Smooth muscle cell (in vitro differentiated cells): ENCODE results near the gene SSBP3. TPM values are rescaled to one million over a fixed set of nuclear protein-coding genes. Genes with fewer than 3 reads are reported as not detected.

ENCODE experiments used
- DNase-seq: peaks from one replicate; lab custom pipeline; 2025; ENCODE audit not compliant: unreplicated experiment; lab: John Stamatoyannopoulos, UW
- H2AFZ ChIP-seq: fragments of 200-600 bp; sonication (generic); 2 replicates; pipeline ENCODE4 v1.6.0; 2016; ENCODE audit warnings: antibody characterized with exemption, low read depth, mild to moderate bottlenecking
- H3F3A ChIP-seq: fragments of 200-600 bp; sonication (generic); 2 replicates; pipeline ENCODE4 v1.6.0; 2017; ENCODE audit warnings: antibody characterized with exemption, low read depth
- H3K27ac ChIP-seq: fragments of 200-600 bp; sonication (generic); 2 replicates; pipeline ENCODE4 v1.5.1; 2016; ENCODE audit warnings: low read depth, mild to moderate bottlenecking
- H3K27me3 ChIP-seq: fragments of 200-600 bp; sonication (generic); 2 replicates; pipeline ENCODE4 v1.6.1; 2016; ENCODE audit warnings: low read depth, mild to moderate bottlenecking
- H3K36me3 ChIP-seq: fragments of 200-600 bp; sonication (generic); 2 replicates; pipeline ENCODE4 v1.5.1; 2016; ENCODE audit warnings: low read depth
- H3K4me1 ChIP-seq: fragments of 200-600 bp; sonication (generic); 2 replicates; pipeline ENCODE4 v1.5.1; 2016; ENCODE audit warnings: low read depth
- H3K4me2 ChIP-seq: fragments of 200-600 bp; sonication (generic); 2 replicates; pipeline ENCODE4 v1.6.0; 2016; ENCODE audit warnings: mild to moderate bottlenecking
- H3K4me3 ChIP-seq: fragments of 200-600 bp; sonication (generic); 2 replicates; pipeline ENCODE4 v1.5.1; 2016; ENCODE audit warnings: mild to moderate bottlenecking
- H3K79me2 ChIP-seq: fragments of 200-600 bp; sonication (generic); 2 replicates; pipeline ENCODE4 v1.6.0; 2016; ENCODE audit warnings: low read depth, mild to moderate bottlenecking
- H3K9ac ChIP-seq: fragments of 200-600 bp; sonication (generic); 2 replicates; pipeline ENCODE4 v1.6.0; 2016; ENCODE audit warnings: low read depth
- H3K9me3 ChIP-seq: fragments of 200-600 bp; sonication (generic); replicated peaks from 2 replicates; pipeline ENCODE4 v1.5.1; 2016; ENCODE audit warnings: low read depth
- H4K20me1 ChIP-seq: fragments of 200-600 bp; sonication (generic); 2 replicates; pipeline ENCODE4 v1.6.0; 2016; ENCODE audit warnings: low read depth
- WGBS: methylation state at CpG from one replicate; pipeline ENCODE4 v1.1.7; 2016; ENCODE audit warnings: low lambda C conversion rate; 5-methylcytosine and 5-hydroxymethylcytosine counted together
- polyA plus RNA-seq: library from polyadenylated mRNA; unstranded; fragments of >200 nt; fragmentation: Nextera tagmentation; extraction: Ambion mirVana; gene quantifications from 2 replicates; pipeline ENCODE4 v1.2.1, GENCODE V29; 2016
- total RNA-seq: library from RNA; depleted of rRNA; stranded (reverse); fragments of >200 nt; gene quantifications from 2 replicates; pipeline ENCODE4 v1.2.3, GENCODE V29; 2014
- TF ChIP-seq, protein P1 (sequence below): fragments of 200-600 bp; sonication (generic); IDR thresholded peaks from 2 replicates; pipeline ENCODE4 v1.5.1; 2017; ENCODE audit warnings: borderline replicate concordance, mild to moderate bottlenecking, antibody characterized with exemption; ENCODE audit not compliant: insufficient read depth, poor library complexity, severe bottlenecking

Gene SSBP3
- total and polyA plus RNA-seq, 2 experiments from 2014 or later, result 26.5 to 30.1 TPM

DNA sequence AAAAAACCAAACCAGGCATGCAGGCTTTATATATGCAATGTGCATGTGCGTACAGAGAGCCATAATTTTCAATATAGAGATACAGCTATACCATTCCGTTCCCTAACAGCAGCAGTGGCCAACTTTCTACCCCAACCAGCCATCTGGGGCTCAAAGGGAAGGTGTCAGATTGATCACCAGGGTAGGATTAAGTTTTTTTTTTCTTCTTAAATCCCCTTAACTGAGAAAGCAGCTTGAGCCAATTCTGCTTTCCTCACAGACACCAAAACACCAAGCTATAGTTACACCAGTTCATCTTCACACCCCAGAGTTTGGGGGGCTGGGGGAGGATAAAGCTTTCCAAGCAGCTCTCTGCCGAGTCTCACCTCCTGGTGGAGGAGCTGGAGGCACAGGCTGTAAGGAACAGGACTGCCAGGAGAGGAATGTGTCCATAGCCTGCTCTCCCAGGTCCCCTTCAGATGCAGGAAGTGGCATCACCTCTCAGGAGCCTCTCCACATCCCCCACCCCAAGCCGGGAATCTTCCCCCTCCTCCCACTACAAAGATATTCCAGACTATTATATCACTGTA is 87.9 kb downstream of the SSBP3 start:
- no peak for DNase-seq
- Histone ChIP-seq H3F3A (no peaks in the 10 kb centered on the region), H2AFZ (no peak overlapping the region), H3K4me1 (peaks cover 12% of the 10 kb centered on the region), H3K4me3 (no peak overlapping the region), H3K9me3 (no peaks in the 10 kb centered on the region), H3K4me2 (no peak overlapping the region), H3K27me3 (no peaks in the 10 kb centered on the region), H3K79me2 (peaks cover 69% of the 10 kb centered on the region), H3K9ac (no peak overlapping the region), H4K20me1 (peaks cover 96% of the 10 kb centered on the region), H3K27ac (no peak overlapping the region), H3K36me3 (no peaks in the 10 kb centered on the region)
- TF ChIP-seq, protein P1, sequence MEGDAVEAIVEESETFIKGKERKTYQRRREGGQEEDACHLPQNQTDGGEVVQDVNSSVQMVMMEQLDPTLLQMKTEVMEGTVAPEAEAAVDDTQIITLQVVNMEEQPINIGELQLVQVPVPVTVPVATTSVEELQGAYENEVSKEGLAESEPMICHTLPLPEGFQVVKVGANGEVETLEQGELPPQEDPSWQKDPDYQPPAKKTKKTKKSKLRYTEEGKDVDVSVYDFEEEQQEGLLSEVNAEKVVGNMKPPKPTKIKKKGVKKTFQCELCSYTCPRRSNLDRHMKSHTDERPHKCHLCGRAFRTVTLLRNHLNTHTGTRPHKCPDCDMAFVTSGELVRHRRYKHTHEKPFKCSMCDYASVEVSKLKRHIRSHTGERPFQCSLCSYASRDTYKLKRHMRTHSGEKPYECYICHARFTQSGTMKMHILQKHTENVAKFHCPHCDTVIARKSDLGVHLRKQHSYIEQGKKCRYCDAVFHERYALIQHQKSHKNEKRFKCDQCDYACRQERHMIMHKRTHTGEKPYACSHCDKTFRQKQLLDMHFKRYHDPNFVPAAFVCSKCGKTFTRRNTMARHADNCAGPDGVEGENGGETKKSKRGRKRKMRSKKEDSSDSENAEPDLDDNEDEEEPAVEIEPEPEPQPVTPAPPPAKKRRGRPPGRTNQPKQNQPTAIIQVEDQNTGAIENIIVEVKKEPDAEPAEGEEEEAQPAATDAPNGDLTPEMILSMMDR, result no peak
- WGBS, result 86% methylated on average over 4 of the region's 4 CpGs

DNA sequence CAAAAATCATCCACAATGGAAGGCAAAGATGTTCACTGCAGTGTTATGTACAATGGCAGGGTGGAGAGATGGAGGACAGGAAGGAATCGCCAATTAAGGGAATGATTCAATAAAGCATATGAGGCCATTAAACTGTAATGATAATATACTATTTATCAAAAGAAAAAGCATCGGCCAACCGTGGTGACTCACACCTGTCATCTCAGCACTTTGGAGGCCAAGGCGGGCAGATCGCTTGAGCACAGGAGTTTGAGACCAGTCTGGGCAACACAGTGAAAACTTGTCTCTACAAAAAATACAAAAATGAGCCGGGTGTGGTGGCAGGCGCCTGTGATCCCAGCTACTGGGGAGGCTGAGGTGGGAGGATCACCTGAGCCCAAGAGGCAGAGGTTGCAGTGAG is 89.1 kb downstream of the SSBP3 start:
- Histone ChIP-seq H3K9ac (no peak overlapping the region), H3K4me2 (no peak overlapping the region), H3K36me3 (no peaks in the 10 kb centered on the region), H3K79me2 (peaks cover 70% of the 10 kb centered on the region), H3F3A (no peaks in the 10 kb centered on the region), H3K9me3 (no peaks in the 10 kb centered on the region), H3K27me3 (no peaks in the 10 kb centered on the region), H3K4me1 (peaks cover 16% of the 10 kb centered on the region), H4K20me1 (peaks cover 94% of the 10 kb centered on the region), H2AFZ (no peak overlapping the region), H3K27ac (no peak overlapping the region), H3K4me3 (no peak overlapping the region)
- DNase-seq, result no peak
- WGBS, result 85% methylated on average over 7 of the region's 7 CpGs
- TF ChIP-seq, protein P1, result no peak

DNA sequence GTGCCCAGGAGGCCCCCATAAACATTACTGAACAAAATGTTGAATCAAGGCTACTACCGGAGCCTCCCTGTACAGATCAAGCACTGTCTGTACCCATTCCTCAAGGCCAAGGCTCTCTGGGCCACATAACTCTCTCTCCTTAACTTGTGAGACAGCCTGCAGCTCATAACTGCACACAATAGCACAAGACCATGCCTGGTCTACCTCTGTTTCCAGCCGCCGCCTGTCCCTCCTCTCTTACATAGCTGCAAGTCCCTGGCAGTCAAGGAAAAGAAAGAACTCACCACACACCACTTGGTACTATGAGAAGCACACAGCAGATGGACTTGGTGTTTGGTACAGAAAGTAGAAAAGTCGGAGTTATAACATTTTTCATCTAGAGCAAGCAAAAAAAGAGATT is 91.1 kb downstream of the SSBP3 start:
- Histone ChIP-seq H3K79me2 (peaks cover 70% of the 10 kb centered on the region), H3K27ac (no peak overlapping the region), H4K20me1 (peaks cover 94% of the 10 kb centered on the region), H3F3A (no peaks in the 10 kb centered on the region), H3K4me2 (no peak overlapping the region), H3K4me1 (peaks cover 35% of the 10 kb centered on the region), H3K9me3 (no peaks in the 10 kb centered on the region), H3K4me3 (no peak overlapping the region), H2AFZ (no peak overlapping the region), H3K9ac (no peak overlapping the region), H3K27me3 (no peaks in the 10 kb centered on the region), H3K36me3 (no peaks in the 10 kb centered on the region)
- DNase-seq, result no peak
- WGBS, result 93% methylated on average over 4 of the region's 4 CpGs
- TF ChIP-seq, protein P1, result no peak

DNA sequence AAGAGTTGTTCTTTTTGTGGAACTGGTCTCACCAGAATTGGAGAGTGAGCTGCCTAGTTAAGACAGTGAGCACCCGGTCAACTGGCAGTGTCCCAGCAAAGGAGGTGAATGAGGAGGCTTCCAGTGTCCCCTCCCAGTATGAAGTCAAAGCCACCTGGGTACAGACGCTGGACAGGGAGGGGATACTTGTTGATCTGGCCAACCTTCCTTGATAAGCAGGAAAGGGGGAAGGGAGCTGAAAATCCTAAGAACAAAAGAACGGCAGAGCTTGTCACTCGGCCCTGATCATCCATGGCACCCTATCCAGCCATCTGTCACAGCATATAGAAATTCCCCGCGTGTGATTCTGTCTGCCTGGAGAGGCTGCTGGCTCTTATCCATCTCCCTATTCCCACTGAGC is 91.5 kb downstream of the SSBP3 start:
- Histone ChIP-seq H4K20me1 (peaks cover 94% of the 10 kb centered on the region), H3K27me3 (no peaks in the 10 kb centered on the region)

More for the DNA sequence above, 91.5 kb downstream of the SSBP3 start:
- Histone ChIP-seq H3K9ac (no peak overlapping the region), H3F3A (no peaks in the 10 kb centered on the region), H3K4me2 (no peak overlapping the region), H3K9me3 (no peaks in the 10 kb centered on the region), H3K4me3 (no peak overlapping the region), H3K4me1 (peaks cover 39% of the 10 kb centered on the region), H3K27ac (no peak overlapping the region), H3K79me2 (peaks cover 70% of the 10 kb centered on the region), H3K36me3 (no peaks in the 10 kb centered on the region), H2AFZ (no peak overlapping the region)
- TF ChIP-seq, protein P1, result no peak
- WGBS, result 75% methylated on average over 6 of the region's 6 CpGs
- no peak for DNase-seq
